Mucosa of descending colon (tissue), 3 donors: ENCODE results near the gene B9D1. TPM values are rescaled to one million over a fixed set of nuclear protein-coding genes. Genes with fewer than 3 reads are reported as not detected.
A peak's percentile ranks its signal among the peaks of the same experiment; 100 is the strongest.

Experiments used
- ATAC-seq: fragments of 200-7000 bp; cut with Tn5 transposase; one replicate; pipeline ENCODE4 v1.9.1; 2020; ENCODE audit warnings: mild to moderate bottlenecking, moderate library complexity
- DNase-seq, 3 donors: peaks; one replicate each; pipeline ENCODE4 v3.0.0-alpha.2; 2020
- H3K36me3 ChIP-seq: fragments of 200-600 bp; one replicate; pipeline ENCODE4 v1.8.0; 2021; ENCODE audit warnings: low read depth, mild to moderate bottlenecking
- H3K4me1 ChIP-seq: fragments of 200-600 bp; one replicate; pipeline ENCODE4 v1.8.0; 2021; ENCODE audit warnings: low read depth, mild to moderate bottlenecking
- H3K4me3 ChIP-seq: fragments of 200-600 bp; one replicate; pipeline ENCODE4 v1.8.0; 2021; ENCODE audit warnings: mild to moderate bottlenecking
- H3K9me3 ChIP-seq: fragments of 200-600 bp; one replicate; pipeline ENCODE4 v1.8.0; 2021; ENCODE audit warnings: mild to moderate bottlenecking
- intact Hi-C, 2 donors: fragments of 100-400 bp; cut with DNase I in 1 of 2; cut with micrococcal nuclease in 1 of 2; formaldehyde crosslinking; loops; one replicate each; pipeline versions ENCODE4 v1.11.0 to v1.11.1; 2022; cut with DNase I, micrococcal nuclease
- total RNA-seq, 3 donors: library from RNA; stranded (reverse); fragmentation: NEBNext Ultra II Directional in 2 of 3; extraction: Animal tissue kit (Norgen Biotek cat#: 25700) in 2 of 3; gene quantifications; one replicate each; pipeline versions ENCODE4 v1.2.1 to v1.2.4, GENCODE V29; 2021 to 2023
- TF ChIP-seq, protein P1 (sequence below): fragments of 200-600 bp; IDR thresholded peaks from one replicate; pipeline ENCODE4 v1.8.0; 2022; ENCODE audit warnings: antibody characterized with exemption, mild to moderate bottlenecking
- donor health status: DM: no; HTN: no; CAD: no; lungs with moderate emphysema.
- donor health status: DM: no; HTN: no; CAD: no.
- donor health status: DM: no; HTN: yes; CAD: no.

Gene B9D1
- total RNA-seq, 3 donors from 2014 or later, result 5.1 to 11.8 (median 10.7) TPM

DNA sequence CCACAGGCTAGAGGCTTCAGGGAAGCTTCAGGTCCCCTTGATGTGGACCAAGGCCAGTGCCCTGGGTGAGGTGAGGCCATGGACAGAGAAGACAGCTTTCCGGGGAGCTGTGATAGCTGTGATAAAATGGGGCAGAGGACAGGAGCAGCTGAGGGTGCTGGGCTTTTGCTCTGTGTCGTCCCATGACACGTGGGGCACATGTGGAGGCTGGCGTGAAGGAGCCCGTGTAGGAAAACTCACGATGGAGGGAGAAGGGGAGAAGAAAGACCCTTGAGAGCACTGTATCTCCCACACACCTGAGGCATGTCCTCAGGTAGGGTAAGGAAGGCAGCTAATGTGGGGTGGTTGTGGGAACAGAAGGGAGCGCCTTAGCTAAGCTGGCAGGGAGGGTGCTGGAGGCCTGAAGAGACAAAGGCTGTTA is 21.3 kb downstream of the B9D1 start:
- DNase-seq (no peak), ATAC-seq (no peak)
- H3K4me1 ChIP-seq, result peaks cover 5% of the 10 kb centered on the region
- H3K9me3 ChIP-seq, result no peaks in the 10 kb centered on the region
- H3K4me3 ChIP-seq, result no peak overlapping the region
- intact Hi-C loops, result no loop called here
- no peaks in the 10 kb centered on the region for H3K36me3 ChIP-seq
- TF ChIP-seq, protein P1, sequence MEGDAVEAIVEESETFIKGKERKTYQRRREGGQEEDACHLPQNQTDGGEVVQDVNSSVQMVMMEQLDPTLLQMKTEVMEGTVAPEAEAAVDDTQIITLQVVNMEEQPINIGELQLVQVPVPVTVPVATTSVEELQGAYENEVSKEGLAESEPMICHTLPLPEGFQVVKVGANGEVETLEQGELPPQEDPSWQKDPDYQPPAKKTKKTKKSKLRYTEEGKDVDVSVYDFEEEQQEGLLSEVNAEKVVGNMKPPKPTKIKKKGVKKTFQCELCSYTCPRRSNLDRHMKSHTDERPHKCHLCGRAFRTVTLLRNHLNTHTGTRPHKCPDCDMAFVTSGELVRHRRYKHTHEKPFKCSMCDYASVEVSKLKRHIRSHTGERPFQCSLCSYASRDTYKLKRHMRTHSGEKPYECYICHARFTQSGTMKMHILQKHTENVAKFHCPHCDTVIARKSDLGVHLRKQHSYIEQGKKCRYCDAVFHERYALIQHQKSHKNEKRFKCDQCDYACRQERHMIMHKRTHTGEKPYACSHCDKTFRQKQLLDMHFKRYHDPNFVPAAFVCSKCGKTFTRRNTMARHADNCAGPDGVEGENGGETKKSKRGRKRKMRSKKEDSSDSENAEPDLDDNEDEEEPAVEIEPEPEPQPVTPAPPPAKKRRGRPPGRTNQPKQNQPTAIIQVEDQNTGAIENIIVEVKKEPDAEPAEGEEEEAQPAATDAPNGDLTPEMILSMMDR, result no peak

DNA sequence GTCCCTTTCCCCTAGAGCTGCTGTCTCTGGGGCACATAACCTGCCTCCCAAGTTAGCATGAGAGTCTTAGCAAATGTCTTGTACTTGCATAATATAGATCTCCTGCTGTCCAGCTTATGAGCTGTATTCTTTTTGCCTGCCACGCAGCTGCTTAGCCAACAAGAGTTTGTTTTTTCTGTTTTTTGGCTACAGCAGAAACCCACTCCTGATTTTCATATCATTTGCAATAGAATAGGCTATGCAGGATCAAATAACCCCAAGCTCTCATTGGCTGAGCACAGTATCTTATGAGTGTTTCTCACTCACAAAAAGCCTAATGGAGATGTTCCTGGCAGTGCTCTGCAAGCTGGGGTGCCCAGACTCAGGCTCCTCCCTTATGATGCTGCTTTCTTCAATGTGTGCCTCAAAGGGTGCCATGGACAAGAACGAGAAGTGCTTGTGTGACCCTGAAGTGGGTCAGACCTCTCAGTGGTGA is 23.1 kb downstream of the B9D1 start:
- Histone ChIP-seq H3K4me3 (no peak overlapping the region), H3K9me3 (no peaks in the 10 kb centered on the region), H3K4me1 (peaks cover 3% of the 10 kb centered on the region), H3K36me3 (no peaks in the 10 kb centered on the region)
- TF ChIP-seq, protein P1, result no peak
- intact Hi-C loops, result no loop called here
- DNase-seq (no peak), ATAC-seq (no peak)

DNA sequence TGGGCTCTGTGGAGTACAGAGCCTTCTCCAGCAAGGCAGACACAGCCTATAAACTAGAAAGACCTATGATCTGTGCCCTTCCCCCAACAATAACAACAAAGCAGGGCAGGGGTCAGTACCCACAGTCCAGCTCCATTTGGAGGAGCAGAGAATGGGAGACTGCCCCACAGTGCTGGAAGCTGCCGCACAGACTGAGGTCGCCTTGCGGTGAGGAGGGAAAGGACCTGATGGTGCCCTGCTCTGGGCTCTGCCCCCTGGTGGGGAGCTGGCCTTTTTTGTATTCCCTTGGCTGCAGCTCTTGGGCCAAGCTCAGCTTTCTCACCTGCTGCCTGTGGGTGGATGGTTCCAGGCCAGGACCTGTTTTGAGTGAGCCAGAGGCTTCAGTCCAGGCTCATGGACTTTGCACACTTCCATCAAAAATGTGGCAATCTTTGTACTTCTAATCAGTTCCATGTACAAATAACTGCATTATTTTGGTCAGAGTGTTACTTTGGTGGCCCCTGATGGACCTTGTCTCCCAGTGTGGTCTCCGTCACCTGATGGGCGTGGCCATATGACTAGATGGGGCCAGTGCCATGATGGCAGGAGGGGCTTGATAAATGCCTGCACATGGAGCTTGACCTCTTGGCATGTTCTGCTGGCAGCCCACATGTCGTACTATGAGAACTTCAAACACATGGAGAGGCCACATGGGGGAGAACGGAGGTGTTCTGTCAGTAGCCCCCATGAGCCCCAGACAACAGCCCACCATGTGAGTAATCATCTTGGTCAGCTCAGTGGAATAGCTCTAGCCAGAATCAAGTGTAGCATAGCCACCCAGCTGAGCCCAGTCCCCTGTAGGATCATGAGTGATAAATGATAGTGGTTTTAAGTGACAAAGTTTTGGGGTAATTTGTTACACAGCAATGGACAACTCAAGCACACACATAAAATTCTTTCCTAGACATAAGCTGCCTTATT is 24.2 kb downstream of the B9D1 start:
- intact Hi-C loops, result no loop called here
- no peaks in the 10 kb centered on the region for H3K4me1 ChIP-seq
- DNase-seq (peak in 2 of 3 donors; percentile 77 to 83), ATAC-seq (peak; percentile 84)
- no peaks in the 10 kb centered on the region for H3K36me3 ChIP-seq
- H3K4me3 ChIP-seq, result no peak overlapping the region
- no peaks in the 10 kb centered on the region for H3K9me3 ChIP-seq
- TF ChIP-seq, protein P1, result peak; percentile 67

DNA sequence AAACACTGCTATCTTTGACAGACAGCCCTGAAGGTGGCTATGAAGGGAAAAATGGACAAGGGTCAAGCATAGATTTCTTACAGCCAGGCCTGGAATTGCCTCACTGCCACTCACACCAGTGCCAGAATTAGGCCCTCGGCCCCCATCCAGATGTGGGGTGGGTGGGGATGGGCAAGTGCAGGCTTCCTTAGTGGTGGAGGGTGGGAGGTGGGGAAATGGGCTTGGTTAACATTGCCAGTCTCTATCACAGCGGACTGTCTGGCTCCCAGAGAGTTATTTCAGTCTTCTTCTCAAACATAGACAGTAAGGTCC is 24.9 kb downstream of the B9D1 start:
- TF ChIP-seq, protein P1, result no peak
- ATAC-seq (no peak), DNase-seq (no peak)
- Histone ChIP-seq H3K4me3 (no peak overlapping the region), H3K9me3 (no peaks in the 10 kb centered on the region), H3K36me3 (no peaks in the 10 kb centered on the region), H3K4me1 (no peaks in the 10 kb centered on the region)
- intact Hi-C loops, result no loop called here

DNA sequence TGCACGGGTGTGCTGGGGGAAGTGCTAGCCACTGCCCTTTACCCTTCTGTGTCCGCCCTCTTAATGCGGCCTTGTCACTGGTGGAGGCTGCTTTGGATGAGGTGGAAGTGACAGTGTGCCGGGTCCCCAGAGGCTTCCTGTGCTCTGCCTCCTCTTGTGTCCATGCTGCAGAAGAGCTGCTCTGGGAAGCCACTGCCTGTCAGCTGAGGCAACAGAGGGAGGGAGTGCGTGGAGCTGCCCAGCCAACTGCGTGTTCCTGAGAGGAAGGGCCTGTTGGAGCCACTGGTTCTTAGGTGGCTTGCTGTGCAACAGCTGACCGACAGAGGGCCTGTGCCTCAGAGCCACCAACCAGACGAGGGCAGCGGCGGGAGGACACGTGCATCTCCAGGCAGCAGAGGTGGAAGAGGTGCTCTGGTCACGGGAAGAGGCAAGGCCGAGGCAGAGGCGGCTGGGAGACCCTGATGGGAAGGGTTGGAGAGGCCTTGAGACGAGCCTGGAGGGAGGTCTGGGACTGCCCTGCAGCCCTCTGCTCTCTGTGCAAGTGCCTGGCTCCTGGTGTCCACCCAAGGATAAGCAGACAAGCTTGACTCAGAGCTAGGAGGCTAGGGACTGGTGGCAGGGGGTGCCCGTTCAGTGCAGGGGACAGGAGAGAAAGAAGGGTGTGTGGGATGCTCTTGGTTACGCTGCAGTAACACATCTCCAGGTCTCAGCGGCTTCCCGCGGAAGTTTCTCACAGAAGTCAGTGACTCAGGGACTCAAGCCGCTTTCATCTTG is 25.4 kb downstream of the B9D1 start:
- ATAC-seq, result no peak
- TF ChIP-seq, protein P1, result no peak

More for the DNA sequence above, 25.4 kb downstream of the B9D1 start:
- DNase-seq, result no peak
- intact Hi-C loops, result no loop called here
- Histone ChIP-seq H3K4me1 (no peaks in the 10 kb centered on the region), H3K4me3 (no peak overlapping the region), H3K36me3 (no peaks in the 10 kb centered on the region), H3K9me3 (no peaks in the 10 kb centered on the region)
